Naive thymus-derived CD4-positive, alpha-beta T cell (primary cell): ENCODE measurements around the gene GRIK1. TPM values are rescaled to one million over a fixed set of nuclear protein-coding genes. Genes with fewer than 3 reads are reported as not detected.

Experiments
- ATAC-seq: fragments of 150-1000 bp; cut with Tn5 transposase; 2 replicates; pipeline ENCODE4 v1.10.0; 2021; ENCODE audit warnings: mild to moderate bottlenecking, moderate library complexity
- CTCF ChIA-PET: fragments of 350-600 bp; sonication (Branson Sonifier 250); formaldehyde crosslinking; loops from one replicate; lab custom pipeline; 2021; ENCODE audit warnings: antibody characterized with exemption; lab: Charles Lee
- POLR2A ChIA-PET: fragments of 350-600 bp; sonication (Branson Sonifier 250); formaldehyde crosslinking; loops from one replicate; lab custom pipeline; 2021; ENCODE audit warnings: antibody characterized with exemption, inconsistent platforms; lab: Charles Lee
- DNase-seq, 9 donors: peaks; one replicate each; pipeline versions ENCODE4 v3.0.0 to v3.0.0-alpha.2; 2020 to 2022; ENCODE audit warnings: mixed read lengths in 1 of 9
- H3K27ac ChIP-seq: one replicate; pipeline ENCODE4 v1.7.0; 2013; ENCODE audit warnings: mild to moderate bottlenecking, low read depth, low read length, moderate library complexity
- H3K27me3 ChIP-seq, 2 donors: one replicate each; pipeline ENCODE4 v1.7.0; 2013; ENCODE audit warnings: low read length in 2 of 2, mild to moderate bottlenecking in 2 of 2, moderate library complexity in 2 of 2; ENCODE audit not compliant: control insufficient read depth in 2 of 2, insufficient read depth in 2 of 2
- H3K36me3 ChIP-seq, 3 experiments: 1 replicate in 2 of 3; 2 replicates in 1 of 3; pipeline ENCODE4 v1.7.0; 2013; ENCODE audit warnings: low read length in 3 of 3, mild to moderate bottlenecking in 3 of 3, moderate library complexity in 1 of 3; ENCODE audit not compliant: insufficient read depth in 3 of 3, control insufficient read depth in 2 of 3
- H3K4me1 ChIP-seq, 2 donors: one replicate each; pipeline ENCODE4 v1.7.0; 2013; ENCODE audit warnings: low read length in 2 of 2, mild to moderate bottlenecking in 2 of 2, moderate library complexity in 1 of 2; ENCODE audit not compliant: control insufficient read depth in 2 of 2, insufficient read depth in 2 of 2
- H3K4me3 ChIP-seq: 2 replicates; pipeline ENCODE4 v1.7.0; 2013; ENCODE audit warnings: mild to moderate bottlenecking, low read length
- H3K9me3 ChIP-seq, 3 experiments: 1 replicate in 2 of 3; 2 replicates in 1 of 3; pipeline ENCODE4 v1.7.0; 2013; ENCODE audit warnings: low read length in 3 of 3; ENCODE audit not compliant: control insufficient read depth in 2 of 3
- H3K27ac Mint-ChIP-seq, 9 donors: one replicate each; pipeline ENCODE4 v1.8.0; 2020 to 2022; ENCODE audit warnings: mixed read lengths in 9 of 9, mild to moderate bottlenecking in 8 of 9, moderate library complexity in 5 of 9, inconsistent platforms in 2 of 9
- H3K27me3 Mint-ChIP-seq, 5 donors: one replicate each; pipeline ENCODE4 v1.8.0; 2021 to 2022; ENCODE audit warnings: mixed read lengths in 5 of 5, mild to moderate bottlenecking in 1 of 5
- H3K36me3 Mint-ChIP-seq, 5 donors: one replicate each; pipeline ENCODE4 v1.8.0; 2020 to 2022; ENCODE audit warnings: mixed read lengths in 5 of 5, mild to moderate bottlenecking in 3 of 5, inconsistent platforms in 1 of 5
- H3K4me1 Mint-ChIP-seq, 7 donors: one replicate each; pipeline ENCODE4 v1.8.0; 2020 to 2022; ENCODE audit warnings: mixed read lengths in 7 of 7, mild to moderate bottlenecking in 3 of 7, inconsistent platforms in 1 of 7
- H3K4me3 Mint-ChIP-seq, 10 donors: one replicate each; pipeline ENCODE4 v1.8.0; 2020 to 2022; ENCODE audit warnings: mild to moderate bottlenecking in 10 of 10, mixed read lengths in 10 of 10, moderate library complexity in 6 of 10, inconsistent platforms in 2 of 10
- H3K9me3 Mint-ChIP-seq, 11 donors: one replicate each; pipeline ENCODE4 v1.8.0; 2020 to 2022; ENCODE audit warnings: mixed read lengths in 11 of 11, mild to moderate bottlenecking in 4 of 11, inconsistent platforms in 1 of 11, moderate library complexity in 1 of 11
- intact Hi-C, 2 donors: fragments of 100-400 bp; cut with micrococcal nuclease; formaldehyde crosslinking; loops; one replicate each; pipeline ENCODE4 v1.15.1; 2023
- polyA plus RNA-seq, 2 donors: library from polyadenylated mRNA; unstranded; fragments of 300-500 nt; fragmentation: Illumina TruSeq; gene quantifications; one replicate each; pipeline ENCODE4 v1.2.3, GENCODE V29; 2021
- total RNA-seq, 6 experiments: library from RNA in 5 of 6; stranded (reverse) in 5 of 6; gene quantifications; 1 replicate in 5 of 6; 2 replicates in 1 of 6; pipeline ENCODE4 v1.2.3 and lab custom pipeline; 2021 to 2026

The GRIK1 gene
- total and polyA plus RNA-seq, 7 experiments from 2014 or later, result 0.10 TPM; not detected in 6

DNA sequence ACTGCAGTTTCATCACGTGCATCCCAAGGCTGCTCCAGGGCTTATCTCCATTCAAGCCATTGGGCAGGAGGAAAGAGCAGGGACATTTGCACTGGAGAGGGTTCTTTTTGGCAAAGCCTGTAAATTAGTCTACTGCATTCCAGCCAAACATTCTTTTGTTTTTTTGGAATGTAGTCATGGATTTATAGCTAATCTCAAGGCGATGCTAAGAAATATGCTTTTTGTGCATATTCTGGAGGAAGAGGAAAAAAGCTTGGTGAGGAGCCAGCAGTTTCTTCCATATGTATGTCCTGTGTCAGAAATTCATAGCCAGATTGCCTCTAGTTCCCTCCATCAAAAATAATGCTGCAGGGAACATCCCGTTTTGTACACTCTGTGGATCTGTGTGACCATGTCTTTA, 419.6 kb downstream of the GRIK1 start:
- no peaks in the 10 kb centered on the region for H3K4me1 Mint-ChIP-seq
- H3K36me3 ChIP-seq, result no peaks in the 10 kb centered on the region
- no peaks in the 10 kb centered on the region for H3K4me1 ChIP-seq
- ATAC-seq, result no peak
- no peak for DNase-seq
- H3K9me3 Mint-ChIP-seq, result peaks cover 0 to 29% (median 3%) of the 10 kb centered on the region in 11 donors
- H3K36me3 Mint-ChIP-seq, result peaks cover 0 to 56% (median 32%) of the 10 kb centered on the region in 5 donors
- no peak overlapping the region for H3K4me3 ChIP-seq
- H3K4me3 Mint-ChIP-seq, result no peak overlapping the region
- ChIA-PET POLR2A (no interaction called here), CTCF (no interaction called here)
- no peak overlapping the region for H3K27ac ChIP-seq
- no peak overlapping the region for H3K27ac Mint-ChIP-seq
- H3K27me3 ChIP-seq, result no peaks in the 10 kb centered on the region
- intact Hi-C loops, result no loop called here
- H3K9me3 ChIP-seq, result no peaks in the 10 kb centered on the region
- H3K27me3 Mint-ChIP-seq, result no peaks in the 10 kb centered on the region

DNA sequence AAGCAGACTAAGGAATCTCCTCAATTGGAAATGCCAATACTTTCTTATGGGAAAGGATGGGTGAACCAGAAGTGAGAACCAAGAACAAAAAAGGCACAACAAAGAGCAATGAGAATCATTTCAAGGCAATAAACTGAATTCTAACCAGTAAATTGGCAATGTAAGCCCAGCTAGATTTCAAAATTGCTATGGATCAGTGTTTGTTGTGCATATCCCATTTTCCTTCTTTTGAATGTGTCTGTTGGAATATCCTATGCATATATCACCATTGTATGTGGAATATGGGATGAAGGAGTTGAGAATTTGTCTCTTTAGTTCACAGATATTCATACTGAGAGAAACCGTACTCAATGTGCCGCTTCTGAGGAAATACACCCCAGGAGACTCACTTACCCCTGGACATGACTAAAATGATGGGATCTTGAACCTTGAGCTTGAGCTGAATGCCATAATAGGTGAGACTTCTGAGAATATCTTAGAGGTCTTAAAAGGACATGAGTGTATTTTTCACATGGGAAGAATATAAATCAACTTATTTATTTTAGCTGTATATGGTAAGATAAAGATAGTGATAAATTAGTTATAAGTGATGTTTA, 425.0 kb downstream of the GRIK1 start:
- H3K4me3 Mint-ChIP-seq, result no peak overlapping the region

DNA sequence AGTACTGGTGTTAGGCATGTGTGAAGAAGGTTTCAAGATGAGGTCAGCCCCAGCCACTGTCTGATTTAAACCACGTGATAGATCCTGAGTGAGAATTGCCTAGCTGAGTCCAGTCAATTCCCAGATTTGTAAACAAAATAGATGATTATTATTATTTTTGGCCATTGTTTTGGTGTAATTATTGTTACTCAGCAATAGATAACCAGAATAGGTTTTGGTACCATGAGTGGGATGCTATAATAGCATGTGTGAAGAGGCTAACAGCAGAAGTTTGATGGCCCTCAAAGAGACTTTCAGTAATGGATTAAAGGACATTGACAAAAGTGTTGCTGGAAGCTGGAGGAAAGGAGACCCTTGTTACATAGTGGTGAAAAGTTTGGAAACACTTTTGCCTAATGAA, 426.3 kb downstream of the GRIK1 start:
- H3K27ac Mint-ChIP-seq, result no peak overlapping the region
- no peak for DNase-seq
- intact Hi-C loops, result no loop called here
- no peak for ATAC-seq
- Histone ChIP-seq H3K9me3 (peaks cover 0 to 7% (median 0%) of the 10 kb centered on the region in 3 experiments), H3K4me1 (no peaks in the 10 kb centered on the region), H3K36me3 (no peaks in the 10 kb centered on the region), H3K4me3 (no peak overlapping the region), H3K27me3 (no peaks in the 10 kb centered on the region), H3K27ac (no peak overlapping the region)
- ChIA-PET CTCF (no interaction called here), POLR2A (no interaction called here)
- H3K27me3 Mint-ChIP-seq, result no peaks in the 10 kb centered on the region
- no peak overlapping the region for H3K4me3 Mint-ChIP-seq
- H3K4me1 Mint-ChIP-seq, result no peaks in the 10 kb centered on the region
- H3K36me3 Mint-ChIP-seq, result peaks cover 2 to 62% (median 51%) of the 10 kb centered on the region in 5 donors
- H3K9me3 Mint-ChIP-seq, result peaks cover 0 to 37% (median 16%) of the 10 kb centered on the region in 11 donors

More for the DNA sequence above, 425.0 kb downstream of the GRIK1 start:
- ATAC-seq (no peak), DNase-seq (no peak)
- Mint-ChIP-seq H3K27ac (no peak overlapping the region), H3K9me3 (peaks cover 0 to 37% (median 16%) of the 10 kb centered on the region in 11 donors), H3K4me1 (no peaks in the 10 kb centered on the region), H3K36me3 (peaks cover 2 to 66% (median 55%) of the 10 kb centered on the region in 5 donors), H3K27me3 (no peaks in the 10 kb centered on the region)
- ChIA-PET CTCF (no interaction called here), POLR2A (no interaction called here)
- H3K4me3 ChIP-seq, result no peak overlapping the region
- H3K9me3 ChIP-seq, result peaks cover 0 to 7% (median 0%) of the 10 kb centered on the region in 3 experiments
- no peaks in the 10 kb centered on the region for H3K36me3 ChIP-seq
- no peaks in the 10 kb centered on the region for H3K4me1 ChIP-seq
- H3K27ac ChIP-seq, result no peak overlapping the region
- intact Hi-C loops, result no loop called here
- H3K27me3 ChIP-seq, result no peaks in the 10 kb centered on the region

DNA sequence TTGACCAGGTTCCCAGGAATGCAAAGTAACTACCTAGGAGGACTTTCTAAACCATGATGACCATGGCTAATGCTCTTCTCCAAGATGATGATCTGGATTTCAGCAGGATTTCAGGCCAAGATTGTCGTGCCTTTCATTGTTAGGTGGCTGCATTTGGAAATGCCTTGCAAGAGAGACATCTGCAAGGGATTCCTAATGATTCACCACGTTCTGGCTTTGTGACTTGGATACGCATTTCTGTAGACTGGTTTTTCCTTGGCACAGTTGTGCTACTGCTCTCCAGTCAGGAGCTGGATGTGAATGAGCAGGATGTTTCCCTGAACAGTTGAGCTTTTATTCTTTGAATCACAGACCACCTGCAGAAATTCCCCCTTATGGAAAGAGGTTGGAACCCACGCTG, 428.7 kb downstream of the GRIK1 start:
- H3K27me3 Mint-ChIP-seq, result no peaks in the 10 kb centered on the region
- peaks cover 2 to 60% (median 47%) of the 10 kb centered on the region in 5 donors for H3K36me3 Mint-ChIP-seq
- intact Hi-C loops, result no loop called here

DNA sequence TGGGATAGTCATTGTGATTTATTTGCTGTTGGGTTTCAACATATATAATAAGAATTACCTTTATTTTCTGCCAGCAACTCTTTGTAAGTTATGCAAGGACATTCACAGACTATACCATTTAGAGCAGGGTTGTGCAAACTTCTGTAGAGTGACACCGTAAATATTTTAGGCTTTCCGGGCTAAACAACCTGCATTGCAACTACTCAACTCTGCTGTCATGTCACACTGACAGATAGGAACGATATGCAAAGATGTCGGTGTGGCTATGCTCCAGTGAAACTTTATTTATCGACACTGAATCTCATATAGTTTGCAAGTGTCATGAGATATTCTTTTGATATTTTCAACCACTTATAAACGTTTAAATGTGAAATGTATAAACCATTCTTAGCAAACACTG, 430.7 kb downstream of the GRIK1 start:
- Histone ChIP-seq H3K4me3 (no peak overlapping the region), H3K9me3 (peaks cover 0 to 7% (median 0%) of the 10 kb centered on the region in 3 experiments), H3K4me1 (no peaks in the 10 kb centered on the region), H3K27ac (no peak overlapping the region), H3K36me3 (no peaks in the 10 kb centered on the region), H3K27me3 (no peaks in the 10 kb centered on the region)
- Mint-ChIP-seq H3K9me3 (peaks cover 0 to 21% (median 12%) of the 10 kb centered on the region in 11 donors), H3K27ac (peak overlapping the region in 1 of 9 donors; percentile 44), H3K27me3 (no peaks in the 10 kb centered on the region), H3K36me3 (peaks cover 0 to 57% (median 39%) of the 10 kb centered on the region in 5 donors), H3K4me3 (no peak overlapping the region), H3K4me1 (peaks cover 0 to 2% (median 0%) of the 10 kb centered on the region in 7 donors)
- ChIA-PET POLR2A (no interaction called here), CTCF (no interaction called here)
- no peak for DNase-seq
- intact Hi-C loops, result no loop called here
- no peak for ATAC-seq

More for the DNA sequence above, 428.7 kb downstream of the GRIK1 start:
- Histone ChIP-seq H3K36me3 (no peaks in the 10 kb centered on the region), H3K4me3 (no peak overlapping the region), H3K9me3 (peaks cover 0 to 7% (median 0%) of the 10 kb centered on the region in 3 experiments), H3K27me3 (no peaks in the 10 kb centered on the region), H3K27ac (no peak overlapping the region), H3K4me1 (no peaks in the 10 kb centered on the region)
- DNase-seq, result no peak
- Mint-ChIP-seq H3K27ac (no peak overlapping the region), H3K4me3 (no peak overlapping the region), H3K9me3 (peaks cover 0 to 37% (median 16%) of the 10 kb centered on the region in 11 donors), H3K4me1 (peaks cover 0 to 2% (median 0%) of the 10 kb centered on the region in 7 donors)
- CTCF ChIA-PET, result no interaction called here
- ATAC-seq, result no peak
- POLR2A ChIA-PET, result no interaction called here

DNA sequence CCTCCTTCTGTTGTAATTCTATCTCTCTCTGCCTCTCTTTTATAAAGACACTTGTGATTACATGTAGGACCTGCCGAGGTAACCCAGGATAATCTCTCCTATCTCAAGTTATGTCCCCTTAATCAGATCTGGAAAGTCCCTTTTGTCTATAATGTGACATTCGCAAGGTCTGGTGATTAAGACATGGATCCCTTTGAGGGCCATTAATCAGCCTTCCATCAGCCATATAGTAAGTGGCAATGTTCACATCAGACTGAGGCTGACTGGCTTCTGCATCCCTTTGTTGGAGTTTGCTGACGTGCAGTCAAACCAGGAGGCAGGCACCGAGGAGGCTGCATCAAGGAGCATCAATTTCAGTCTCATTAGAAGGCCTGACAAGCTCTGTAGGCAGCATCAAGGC, 431.5 kb downstream of the GRIK1 start:
- ATAC-seq, result no peak
- Histone ChIP-seq H3K4me3 (no peak overlapping the region), H3K9me3 (peaks cover 0 to under 1% (median 0%) of the 10 kb centered on the region in 3 experiments), H3K27ac (no peak overlapping the region), H3K27me3 (no peaks in the 10 kb centered on the region), H3K36me3 (no peaks in the 10 kb centered on the region), H3K4me1 (no peaks in the 10 kb centered on the region)
- Mint-ChIP-seq H3K4me3 (no peak overlapping the region), H3K27me3 (no peaks in the 10 kb centered on the region), H3K36me3 (peaks cover 0 to 57% (median 34%) of the 10 kb centered on the region in 5 donors), H3K4me1 (peaks cover 0 to 2% (median 0%) of the 10 kb centered on the region in 7 donors), H3K27ac (peak overlapping the region in 2 of 9 donors; percentile 39 to 44), H3K9me3 (peaks cover 0 to 12% (median 7%) of the 10 kb centered on the region in 11 donors)
- ChIA-PET CTCF (no interaction called here), POLR2A (no interaction called here)
- intact Hi-C loops, result no loop called here
- no peak for DNase-seq

DNA sequence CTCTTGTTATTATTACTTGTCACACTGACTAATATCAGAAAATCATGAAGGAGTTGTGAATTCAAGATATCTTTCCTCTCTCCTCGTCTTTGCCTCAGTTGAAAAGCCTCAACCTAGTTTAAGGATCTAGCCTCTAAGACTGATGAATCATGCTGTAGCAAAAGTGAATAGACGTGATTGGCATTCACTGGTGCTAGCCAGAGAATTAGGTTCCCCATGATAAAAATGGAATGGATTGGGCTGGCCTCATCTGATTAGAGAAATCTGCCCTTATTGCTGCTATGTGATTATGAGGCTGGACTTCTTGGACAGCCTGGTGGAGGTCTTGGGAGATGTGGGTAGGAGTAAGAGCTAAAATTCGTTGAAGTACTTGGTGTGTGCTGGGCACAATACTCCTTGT, 432.8 kb downstream of the GRIK1 start:
- no peak overlapping the region for H3K4me3 Mint-ChIP-seq

More for the DNA sequence above, 432.8 kb downstream of the GRIK1 start:
- DNase-seq, result no peak
- intact Hi-C loops, result no loop called here
- H3K27me3 Mint-ChIP-seq, result no peaks in the 10 kb centered on the region
- H3K9me3 Mint-ChIP-seq, result peaks cover 0 to 6% (median 2%) of the 10 kb centered on the region in 11 donors
- H3K27ac Mint-ChIP-seq, result no peak overlapping the region
- Histone ChIP-seq H3K4me1 (no peaks in the 10 kb centered on the region), H3K4me3 (no peak overlapping the region), H3K36me3 (no peaks in the 10 kb centered on the region), H3K9me3 (no peaks in the 10 kb centered on the region), H3K27ac (no peak overlapping the region), H3K27me3 (no peaks in the 10 kb centered on the region)
- peaks cover 0 to 50% (median 33%) of the 10 kb centered on the region in 5 donors for H3K36me3 Mint-ChIP-seq
- H3K4me1 Mint-ChIP-seq, result peaks cover 0 to 2% (median 0%) of the 10 kb centered on the region in 7 donors
- POLR2A ChIA-PET, result no interaction called here
- CTCF ChIA-PET, result no interaction called here
- no peak for ATAC-seq
